Neural progenitor cell (in vitro differentiated cells): ENCODE measurements around the gene SPSB3.

Experiments
- CTCF ChIP-seq: fragments of 200-600 bp; sonication (generic); IDR thresholded peaks from 2 replicates; pipeline ENCODE4 v1.5.1; 2017; ENCODE audit warnings: antibody characterized with exemption, mild to moderate bottlenecking
- EZH2 ChIP-seq: fragments of 200-600 bp; sonication (generic); IDR thresholded peaks from 2 replicates; pipeline ENCODE4 v1.6.1; 2017; ENCODE audit warnings: antibody characterized with exemption, mild to moderate bottlenecking, moderate library complexity
- EZH2phosphoT487 ChIP-seq: fragments of 200-600 bp; sonication (generic); IDR thresholded peaks from 2 replicates; pipeline ENCODE4 v1.6.1; 2017; ENCODE audit warnings: antibody characterized with exemption

- no peak for TF ChIP-seq CTCF
- TF ChIP-seq EZH2 = no peak
- TF ChIP-seq EZH2phosphoT487 = no peak
These were observed 37.2 kb upstream of the SPSB3 start for GRCh38 chr16:1819611-1820010.
